NB4 (cell line): ENCODE data around the gene RAB33A.

Experiments used
- DNase-seq: peaks from one replicate; pipeline ENCODE4 v3.0.0; 2010; ENCODE audit warnings: low read depth
- H3K4me3 ChIP-seq: one replicate; pipeline ENCODE4 v1.5.1; 2011; ENCODE audit warnings: mild to moderate bottlenecking, low read depth, low read length, moderate library complexity
- CTCF ChIP-seq: IDR thresholded peaks from one replicate; pipeline ENCODE4 v1.5.1; 2012; ENCODE audit warnings: low read depth, low read length
- MYC ChIP-seq: IDR thresholded peaks from 2 replicates; pipeline ENCODE4 v1.6.1; 2011; ENCODE audit warnings: low read depth, low read length
- POLR2A ChIP-seq: IDR thresholded peaks from 2 replicates; pipeline ENCODE4 v1.6.1; 2011; ENCODE audit warnings: mild to moderate bottlenecking; ENCODE audit not compliant: insufficient read length; ENCODE audit errors: extremely low read depth
- TF ChIP-seq, protein P1 (sequence below): IDR thresholded peaks from 2 replicates; pipeline ENCODE4 v1.6.1; 2011; ENCODE audit warnings: low read depth, low read length

RAB33A gene

DNA sequence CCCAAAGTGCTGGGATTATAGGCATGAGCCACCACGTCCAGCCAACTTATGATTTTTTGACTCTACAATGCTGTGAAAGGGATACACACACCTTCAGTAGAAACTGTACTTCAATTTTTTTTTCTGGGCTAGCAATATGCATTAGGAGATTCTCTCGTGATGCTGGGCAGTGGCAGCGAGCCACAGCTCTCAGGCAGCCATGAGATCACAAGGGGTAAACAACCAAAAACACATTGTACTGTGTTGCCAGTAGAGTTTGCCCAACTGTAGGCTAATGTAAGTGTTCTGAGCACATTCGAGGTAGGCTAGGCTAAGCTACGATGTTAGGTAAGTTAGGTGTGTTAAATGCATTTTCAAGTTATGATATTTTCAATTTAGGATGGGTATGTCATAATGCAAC is 25.7 kb downstream of the RAB33A start:
- no peak overlapping the region for H3K4me3 ChIP-seq
- no peak for TF ChIP-seq MYC
- TF ChIP-seq POLR2A = no peak
- TF ChIP-seq CTCF = no peak
- TF ChIP-seq, protein P1, sequence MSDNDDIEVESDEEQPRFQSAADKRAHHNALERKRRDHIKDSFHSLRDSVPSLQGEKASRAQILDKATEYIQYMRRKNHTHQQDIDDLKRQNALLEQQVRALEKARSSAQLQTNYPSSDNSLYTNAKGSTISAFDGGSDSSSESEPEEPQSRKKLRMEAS = no peak
- no peak for DNase-seq

GRCh38 chrX:130204647-130205046 is 32.9 kb downstream of the RAB33A start:
- DNase-seq = no peak
- no peak for TF ChIP-seq CTCF
- no peak for TF ChIP-seq MYC
- H3K4me3 ChIP-seq = no peak overlapping the region

DNA sequence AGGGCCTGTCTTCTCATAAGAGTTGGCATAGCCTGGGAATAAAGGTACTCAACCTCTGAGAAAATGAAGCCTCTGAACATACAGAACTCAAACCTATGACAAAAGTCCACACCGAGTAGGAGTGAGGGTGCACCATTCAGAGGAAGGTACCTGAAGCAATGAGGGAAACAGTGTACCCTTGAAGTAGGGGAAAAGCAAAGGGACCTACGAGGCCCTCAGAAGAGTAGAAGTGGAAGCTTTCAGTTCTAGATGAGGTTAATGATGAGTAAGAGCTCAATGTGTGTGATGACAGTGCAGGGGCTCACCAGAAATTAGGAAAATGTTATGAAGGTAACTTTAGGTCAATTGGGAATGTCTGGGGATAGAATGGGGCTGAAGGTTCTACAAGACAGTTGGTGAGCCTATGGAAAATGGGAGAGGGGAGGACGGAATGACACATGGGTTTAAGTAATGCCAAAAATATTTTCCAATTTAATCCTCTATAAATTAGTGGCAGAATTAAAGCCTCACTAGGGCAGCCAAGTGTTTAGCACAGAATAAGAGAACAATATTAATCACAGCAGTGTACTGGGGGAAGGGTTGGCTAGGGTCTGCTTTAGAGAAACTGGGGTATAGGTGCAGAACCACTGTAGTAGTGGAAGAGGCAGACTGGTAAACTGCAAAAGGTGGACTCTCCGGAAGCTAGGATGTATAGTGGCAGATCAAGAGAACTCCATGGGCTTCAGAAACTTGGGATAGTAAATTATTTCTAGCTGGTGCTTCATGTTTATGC is 39.8 kb downstream of the RAB33A start:
- H3K4me3 ChIP-seq = no peak overlapping the region
- TF ChIP-seq POLR2A = no peak
- no peak for TF ChIP-seq MYC
- TF ChIP-seq CTCF = no peak
- TF ChIP-seq, protein P1 = no peak
- DNase-seq = no peak

DNA sequence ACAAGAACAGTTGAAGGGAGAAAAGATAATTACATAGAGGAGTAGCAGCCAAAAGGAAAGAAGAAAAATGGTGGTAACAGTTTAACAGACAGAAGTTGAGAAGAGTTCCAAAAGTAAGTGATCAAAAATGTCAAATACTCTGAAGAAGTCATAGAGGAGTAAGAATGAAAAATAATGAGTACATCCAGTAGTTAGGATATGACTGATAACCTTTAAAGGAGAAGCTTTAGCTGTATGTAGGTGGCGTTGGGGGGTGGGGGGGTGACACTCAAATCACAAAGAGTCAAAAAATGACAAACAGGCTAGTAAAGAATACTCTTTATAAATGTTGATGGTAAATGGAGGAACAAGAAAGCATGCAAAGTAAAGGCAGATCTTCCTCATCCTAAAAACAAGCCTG is 40.6 kb downstream of the RAB33A start:
- no peak for DNase-seq
- H3K4me3 ChIP-seq = no peak overlapping the region

GRCh38 chrX:130213376-130213775 is 41.6 kb downstream of the RAB33A start:
- H3K4me3 ChIP-seq = no peak overlapping the region
- no peak for DNase-seq
- no peak for TF ChIP-seq POLR2A
- TF ChIP-seq, protein P1 = no peak
- TF ChIP-seq CTCF = no peak
- no peak for TF ChIP-seq MYC

More for the DNA sequence above, 40.6 kb downstream of the RAB33A start:
- TF ChIP-seq POLR2A (no peak), CTCF (no peak), MYC (no peak)
- TF ChIP-seq, protein P1 = no peak

GRCh38 chrX:130216320-130216719 is 44.6 kb downstream of the RAB33A start:
- peak; percentile 2 for DNase-seq
- H3K4me3 ChIP-seq = no peak overlapping the region
- TF ChIP-seq, protein P1 = no peak
- no peak for TF ChIP-seq CTCF
